Peyer's patch (tissue), 4 donors: Measurements from ENCODE around the gene MAN2A1.

Source experiments
- CTCF ChIP-seq, 6 experiments: fragments of 450-650 bp in 4 of 6; fragments of 200-600 bp in 2 of 6; sonication (generic) in 1 of 6; IDR thresholded peaks; one replicate each; pipeline ENCODE4 v1.5.1; 2017 to 2019; ENCODE audit warnings: antibody characterized with exemption in 6 of 6, mild to moderate bottlenecking in 3 of 6, moderate library complexity in 1 of 6
- POLR2A ChIP-seq, 2 donors: fragments of 450-650 bp; IDR thresholded peaks; one replicate each; pipeline ENCODE4 v1.5.1; 2017; ENCODE audit warnings: antibody characterized with exemption in 2 of 2, mild to moderate bottlenecking in 2 of 2, moderate library complexity in 2 of 2

GRCh38 chr5:109703829-109704228 lies 14.1 kb downstream of the MAN2A1 start:
- no peak for TF ChIP-seq POLR2A (IDR thresholded peaks at IDR 0.05)
- no peak for TF ChIP-seq CTCF (IDR thresholded peaks at IDR 0.05)
